K562 (cell line): ENCODE measurements around the gene SIX6. TPM values are rescaled to one million over a fixed set of nuclear protein-coding genes. Genes with fewer than 3 reads are reported as not detected.

Experiments
- ATAC-seq: fragments of 200-7000 bp; cut with Tn5 transposase; 3 replicates; pipeline ENCODE4 v1.9.1; 2020; ENCODE audit warnings: moderate library complexity
- BruUV-seq: library from RNA; stranded (reverse); fragments of 400-500 nt; replicated peaks from 2 replicates; lab custom pipeline; 2021; lab: Mats Ljungman, UMichigan
- CTCF ChIA-PET: fragments of 300-600 bp; formaldehyde crosslinking; extraction: SDS; loops from one replicate; lab custom pipeline; 2021; ENCODE audit warnings: low intra/inter-chr PET ratio; lab: Yijun Ruan, JAX
- POLR2A ChIA-PET: fragments of 300-600, 350-650 bp; sonication (Branson Sonifier 250); formaldehyde crosslinking; extraction: SDS; loops from one replicate; lab custom pipeline; 2021; ENCODE audit warnings: antibody characterized with exemption, inconsistent platforms; lab: Yijun Ruan, JAX
- DNase-seq, 4 experiments: peaks; one replicate each; pipeline versions ENCODE4 v3.0.0 to v3.0.0-alpha.2; 2011 to 2018; ENCODE audit warnings: low spot score in 3 of 4, mixed read lengths in 3 of 4; ENCODE audit errors: extremely low read depth in 1 of 4
- FAIRE-seq: peaks from 2 replicates; lab custom pipeline; 2011; peaks lifted over from hg19 to GRCh38; lab: Jason Lieb, UNC
- H2AFZ ChIP-seq: 2 replicates; pipeline ENCODE4 v1.6.0; 2011; ENCODE audit warnings: low read depth, low read length, control low read depth, inconsistent platforms
- H3K27ac ChIP-seq: fragments of 200-600 bp; 3 replicates; pipeline ENCODE4 v1.8.0; 2011; ENCODE audit warnings: low read depth, mild to moderate bottlenecking, control low read depth, inconsistent platforms, low read length, moderate library complexity, mixed read lengths; ENCODE audit errors: extremely low read depth
- H3K27me3 ChIP-seq, 2 experiments: fragments of 300-600 bp in 1 of 2; 2 replicates in 1 of 2; 3 replicates in 1 of 2; pipeline versions ENCODE4 v1.6.0 to v1.8.0; 2011; ENCODE audit warnings: inconsistent platforms in 2 of 2, low read length in 2 of 2, mild to moderate bottlenecking in 1 of 2, mixed read lengths in 1 of 2, moderate library complexity in 1 of 2; ENCODE audit not compliant: control insufficient read depth in 2 of 2, insufficient read depth in 2 of 2
- H3K36me3 ChIP-seq: fragments of 300-600 bp; 3 replicates; pipeline ENCODE4 v1.8.0; 2011; ENCODE audit warnings: mild to moderate bottlenecking, low read length, inconsistent platforms; ENCODE audit not compliant: control insufficient read depth, insufficient read depth
- H3K4me1 ChIP-seq, 2 experiments: fragments of 200-600 bp in 1 of 2; replicated peaks in 1 of 2; 2 replicates in 1 of 2; 3 replicates in 1 of 2; pipeline versions ENCODE4 v1.5.1 to v1.8.0; 2011; ENCODE audit warnings: inconsistent platforms in 2 of 2, low read length in 2 of 2, mild to moderate bottlenecking in 1 of 2, mixed read lengths in 1 of 2, moderate library complexity in 1 of 2; ENCODE audit not compliant: control insufficient read depth in 2 of 2, insufficient read depth in 2 of 2
- H3K4me2 ChIP-seq: 2 replicates; pipeline ENCODE4 v1.6.1; 2011; ENCODE audit warnings: low read length, control low read depth, inconsistent platforms, mixed read lengths; ENCODE audit not compliant: insufficient read depth
- H3K4me3 ChIP-seq: fragments of 200-600 bp; sonication (generic), shearing (Covaris generic); 2 replicates; pipeline ENCODE4 v1.5.1; 2016; ENCODE audit warnings: control low read depth, inconsistent platforms
- H3K79me2 ChIP-seq: fragments of 200-600 bp; 3 replicates; pipeline ENCODE4 v1.8.0; 2011; ENCODE audit warnings: low read length, inconsistent platforms; ENCODE audit not compliant: control insufficient read depth, insufficient read depth
- H3K9ac ChIP-seq, 2 experiments: 2 replicates each; pipeline versions ENCODE4 v1.6.0 to v1.6.1; 2011; ENCODE audit warnings: low read depth in 2 of 2, low read length in 2 of 2, control low read depth in 1 of 2, inconsistent platforms in 1 of 2, mild to moderate bottlenecking in 1 of 2, mixed read lengths in 1 of 2; ENCODE audit not compliant: insufficient read depth in 1 of 2
- H3K9me1 ChIP-seq: one replicate; pipeline ENCODE4 v1.6.0; 2011; ENCODE audit warnings: inconsistent platforms, mild to moderate bottlenecking, low read length, moderate library complexity; ENCODE audit not compliant: control insufficient read depth, insufficient read depth
- H3K9me3 ChIP-seq: replicated peaks from 2 replicates; pipeline ENCODE4 v1.5.1; 2011; ENCODE audit warnings: low read depth, low read length, inconsistent platforms; ENCODE audit not compliant: control insufficient read depth, insufficient read depth
- H4K20me1 ChIP-seq: replicated peaks from 2 replicates; pipeline ENCODE4 v1.6.1; 2011; ENCODE audit warnings: low read length, inconsistent platforms, mixed read lengths; ENCODE audit not compliant: control insufficient read depth, insufficient read depth
- GTF3C2 ChIP-seq: IDR thresholded peaks from 3 replicates; pipeline ENCODE4 v1.6.1; 2011; ENCODE audit warnings: borderline replicate concordance, mild to moderate bottlenecking, moderate library complexity; ENCODE audit not compliant: insufficient read length; ENCODE audit errors: extremely low read depth
- HMG20A ChIP-seq: fragments of 450-650 bp; formaldehyde crosslinking; conservative IDR thresholded peaks from 2 replicates; pipeline ENCODE4 v1.4.0; 2020; ENCODE audit warnings: mild to moderate bottlenecking, mixed read lengths
- MTA3 ChIP-seq: fragments of 450-650 bp; formaldehyde crosslinking; IDR thresholded peaks from 2 replicates; pipeline ENCODE4 v1.6.1; 2017; ENCODE audit warnings: mild to moderate bottlenecking, borderline replicate concordance
- NELFE ChIP-seq: IDR thresholded peaks from 2 replicates; pipeline ENCODE4 v1.6.1; 2011; ENCODE audit warnings: mild to moderate bottlenecking; ENCODE audit not compliant: insufficient read depth, insufficient read length
- NR2C1 ChIP-seq, 2 experiments: fragments of 450-650 bp; IDR thresholded peaks; 2 replicates each; pipeline ENCODE4 v1.6.1; 2017; ENCODE audit warnings: mild to moderate bottlenecking in 2 of 2, antibody characterized with exemption in 1 of 2, inconsistent platforms in 1 of 2, missing compliant biosample characterization in 1 of 2, missing genetic modification characterization in 1 of 2
- TCF7 ChIP-seq: sonication (generic); IDR thresholded peaks from 2 replicates; pipeline ENCODE4 v1.6.1; 2016; ENCODE audit warnings: antibody characterized with exemption, borderline replicate concordance
- ZNF280A ChIP-seq: fragments of 450-650 bp; IDR thresholded peaks from 2 replicates; pipeline ENCODE4 v1.6.1; 2018; ENCODE audit warnings: mild to moderate bottlenecking, low read depth; ENCODE audit not compliant: partially characterized antibody
- WGBS: fragments of 100-300 bp; shearing (Covaris generic); methylation state at CpG from one replicate; pipeline ENCODE4 v1.1.6; 2016; ENCODE audit warnings: low coverage, mixed read lengths; ENCODE audit not compliant: insufficient coverage; ENCODE audit errors: missing lambda C conversion rate; 5-methylcytosine and 5-hydroxymethylcytosine counted together
- in situ Hi-C: fragments of 300-500 bp; cut with MboI; formaldehyde crosslinking; loops from 4 replicates; pipeline ENCODE4 v1.15.0; 2018; ENCODE audit warnings: inconsistent platforms, mixed read lengths
- intact Hi-C: fragments of 100-400 bp; cut with micrococcal nuclease; formaldehyde crosslinking; loops from 2 replicates; pipeline ENCODE4 v1.14.2; 2022
- polyA plus RNA-seq, 8 experiments: library from polyadenylated mRNA; depleted of rRNA in 4 of 8; stranded (reverse) in 5 of 8; unstranded in 3 of 8; fragments of >200 nt; fragmentation: Nextera tagmentation in 2 of 8; fragmentation: Illumina TruSeq in 1 of 8; extraction: Ambion mirVana in 2 of 8; extraction: Trizol in 1 of 8; gene quantifications; 2 replicates each; pipeline versions ENCODE4 v1.2.1 to v1.2.3, GENCODE V29; 2011 to 2014; ENCODE audit warnings: inconsistent platforms in 1 of 8, missing spikeins in 1 of 8
- total RNA-seq, 7 experiments: library from RNA; depleted of rRNA in 6 of 7; stranded (reverse); fragments of >200 nt in 6 of 7; fragmentation: Illumina TruSeq in 2 of 7; extraction: Trizol in 2 of 7; gene quantifications; 2 replicates each; pipeline versions ENCODE4 v1.2.1 to v1.2.3, GENCODE V29; 2011 to 2021; ENCODE audit warnings: low replicate concordance in 1 of 7

SIX6 gene
- total and polyA plus RNA-seq, 9 of the 15 experiments (the other 6 are each of a cell fraction or from before 2014, with no cell fraction given) = not detected

- ChIA-PET CTCF (no interaction called here), POLR2A (interaction anchor here (1.6 kb wide), 1 partner anchor 13 kb away, joined by 5 read pairs; no protein-coding TSS in a partner anchor)
- no peaks in the 10 kb centered on the region for H3K36me3 ChIP-seq
- DNase-seq = no peak
- H2AFZ ChIP-seq = no peak overlapping the region
- H3K9me3 ChIP-seq = no peaks in the 10 kb centered on the region
- no peak overlapping the region for H3K9ac ChIP-seq
- in situ Hi-C loops = no loop called here
- ATAC-seq = no peak
- peaks cover 21 to 57% of the 10 kb centered on the region in 2 experiments; a peak in 3 of 5 replicates for H3K27me3 ChIP-seq
- 38% methylated on average over 38 of the region's 58 CpGs for WGBS
- H3K4me1 ChIP-seq = peaks cover 0 to 19% of the 10 kb centered on the region in 2 experiments; a peak in 1 of 5 replicates
- no peak for TF ChIP-seq HMG20A (CRISPR knock-in tag)
- TF ChIP-seq NELFE = no peak
- H3K4me3 ChIP-seq = no peak overlapping the region
- intact Hi-C loops = no loop called here
- BruUV-seq = no TSS peak
- H3K27ac ChIP-seq = no peak overlapping the region
- no peak overlapping the region for H3K4me2 ChIP-seq
- no peak for FAIRE-seq
- H3K79me2 ChIP-seq = no peaks in the 10 kb centered on the region
- H3K9me1 ChIP-seq = no peaks in the 10 kb centered on the region
- no peaks in the 10 kb centered on the region for H4K20me1 ChIP-seq
Observed at GRCh38 chr14:60509438-60510253, 700 bp downstream of the SIX6 start.

- FAIRE-seq = no peak
- peaks cover 0 to 23% of the 10 kb centered on the region in 2 experiments; a peak in 1 of 5 replicates for H3K4me1 ChIP-seq
- ChIA-PET CTCF (no interaction called here), POLR2A (no interaction called here)
- H3K9ac ChIP-seq = no peak overlapping the region
- intact Hi-C loops (no loop called here), in situ Hi-C loops (no loop called here)
- ATAC-seq = no peak
- no peaks in the 10 kb centered on the region for H3K9me1 ChIP-seq
- peaks cover 21 to 57% of the 10 kb centered on the region in 2 experiments; a peak in 3 of 5 replicates for H3K27me3 ChIP-seq
- no peaks in the 10 kb centered on the region for H3K79me2 ChIP-seq
- no peak for DNase-seq
- no peak overlapping the region for H2AFZ ChIP-seq
- H3K9me3 ChIP-seq = no peaks in the 10 kb centered on the region
- no TSS peak for BruUV-seq
- WGBS = 22% methylated on average over 27 of the region's 35 CpGs
- no peaks in the 10 kb centered on the region for H4K20me1 ChIP-seq
- no peaks in the 10 kb centered on the region for H3K36me3 ChIP-seq
- H3K27ac ChIP-seq = no peak overlapping the region
- H3K4me2 ChIP-seq = no peak overlapping the region
- H3K4me3 ChIP-seq = no peak overlapping the region
- TF ChIP-seq TCF7 (no peak), NELFE (no peak), MTA3 (no peak), NR2C1 (IDR thresholded peaks at IDR 0.05) (no peak), NR2C1 (tag; IDR thresholded peaks at IDR 0.05) (no peak), GTF3C2 (no peak), ZNF280A (no peak)
Observed at GRCh38 chr14:60510254-60510950, 1.5 kb downstream of the SIX6 start.
